Measurements from ENCODE around the gene ZNF776.
"Not testable (repeated sequence)": the region's sequence is repeated elsewhere in the genome, so short reads cannot be mapped to it uniquely, and the experiment has no call there.

ZNF776 gene

DNA sequence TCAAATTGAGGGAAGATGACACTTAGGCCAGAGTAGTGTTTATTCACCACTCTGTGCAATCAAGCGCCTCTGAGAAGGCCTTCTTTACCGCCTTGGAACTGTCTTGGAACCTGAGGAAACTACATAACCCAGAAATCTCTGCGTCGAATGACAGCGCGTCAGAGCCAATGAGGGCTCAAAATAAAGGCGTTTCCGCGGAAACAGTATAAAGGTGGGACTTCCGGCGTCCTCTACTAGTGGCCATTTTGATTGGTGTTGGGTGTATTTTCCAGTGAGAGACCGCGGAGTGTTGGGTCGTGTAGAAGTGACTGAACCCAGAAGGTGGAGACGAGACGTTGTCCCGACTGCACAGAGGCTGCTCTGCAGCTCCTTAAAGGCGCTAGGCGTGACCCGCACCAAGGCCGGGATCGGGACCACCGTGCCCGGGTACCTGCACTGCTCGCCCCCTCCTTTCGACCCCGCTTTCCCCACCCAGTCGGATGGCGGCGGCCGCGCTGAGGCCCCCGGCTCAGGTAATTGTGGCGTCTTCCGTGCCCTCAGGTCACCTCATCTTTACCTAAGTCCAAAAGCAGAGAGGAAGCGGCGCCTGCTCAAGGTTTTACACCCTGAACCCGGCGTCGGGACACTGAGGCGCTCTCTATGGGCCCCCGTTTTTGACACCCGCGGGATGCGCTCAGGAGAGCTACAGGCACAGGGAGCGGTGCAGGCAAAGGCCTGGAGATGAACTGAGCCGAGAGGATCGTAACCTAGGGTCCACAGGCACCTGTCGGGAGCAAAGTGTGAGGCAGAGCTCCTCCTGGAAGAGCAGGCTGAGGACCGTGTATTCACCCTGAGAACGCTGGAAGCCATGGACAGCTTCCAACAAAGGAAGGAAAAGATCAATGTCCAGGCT, at the start of gene ZNF776:
Gene ZNF776 (plus strand): TSS at position 236 of the 892 bp plus-strand sequence. CDS start 244 bp downstream, at position 480.
- DNase-seq, result peak; percentile 96

GRCh38 chr19:57701625-57702024, 45.0 kb upstream of the ZNF776 start:
- no peak for DNase-seq

GRCh38 chr19:57706346-57706745, 40.3 kb upstream of the ZNF776 start:
- DNase-seq, result no peak

GRCh38 chr19:57708641-57709361, 37.8 kb upstream of the ZNF776 start, which contains the start of gene ZNF154:
Gene ZNF154 (minus strand): TSS chr19:57709204. CDS start chr19:57708971, 233 bp downstream.
- no peak for DNase-seq

GRCh38 chr19:57709616-57710015, 37.0 kb upstream of the ZNF776 start:
- DNase-seq, result no peak

GRCh38 chr19:57712222-57712621, 34.4 kb upstream of the ZNF776 start:
- DNase-seq, result no peak

DNA sequence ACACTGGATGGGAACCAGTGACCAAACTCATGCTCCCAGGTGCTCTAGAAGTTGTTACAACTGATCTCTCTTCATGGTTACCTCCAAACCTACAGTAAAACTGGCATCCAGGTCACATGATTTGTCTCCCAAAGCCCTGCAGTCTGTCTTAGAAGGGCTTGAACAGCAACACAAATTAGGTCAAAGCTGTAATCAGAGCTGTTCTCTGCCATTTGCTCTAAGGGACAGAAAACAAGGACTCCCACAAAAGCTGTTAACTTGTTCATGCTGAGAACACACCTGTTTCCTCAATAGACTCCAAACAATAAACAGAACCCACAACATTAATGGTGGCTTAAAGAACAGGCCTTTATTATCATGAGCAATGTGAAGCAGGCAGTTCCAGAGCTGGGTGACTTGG, 27.2 kb upstream of the ZNF776 start:
- DNase-seq, result no peak

DNA sequence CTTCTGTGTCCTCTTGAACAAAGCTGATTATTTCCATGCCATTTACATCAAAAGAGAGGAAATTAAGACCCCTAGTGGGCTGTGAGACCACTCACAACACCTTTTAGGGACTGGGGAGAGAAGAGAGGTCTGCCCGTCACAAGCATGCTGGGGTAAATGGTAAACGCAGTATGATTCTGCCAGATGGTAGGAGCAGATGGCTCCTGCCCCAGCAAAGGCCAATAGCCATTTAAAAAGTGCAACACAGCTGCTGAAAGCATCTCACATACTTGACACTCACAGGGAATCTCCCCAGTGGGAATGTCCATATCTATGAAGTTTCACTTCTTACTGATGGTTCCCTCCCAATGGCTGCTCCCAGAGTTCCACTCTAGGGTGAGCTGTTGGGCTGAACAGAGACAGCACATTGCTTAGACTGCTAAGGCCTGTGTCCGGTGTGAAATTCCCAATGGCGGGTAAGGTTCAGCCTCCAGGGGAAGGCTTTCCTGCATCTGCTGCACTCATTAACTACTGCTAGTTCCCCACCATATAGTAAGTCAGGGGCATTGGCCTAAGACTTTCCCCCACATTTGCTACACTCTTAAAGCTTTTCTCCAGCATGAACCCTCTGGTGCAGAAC, 26.6 kb upstream of the ZNF776 start:
- DNase-seq, result no peak

- no peak for DNase-seq
Observed at GRCh38 chr19:57720878-57721277, 25.7 kb upstream of the ZNF776 start.

- DNase-seq, result not testable (repeated sequence)
Observed at GRCh38 chr19:57738320-57738719, 8.3 kb upstream of the ZNF776 start.

DNA sequence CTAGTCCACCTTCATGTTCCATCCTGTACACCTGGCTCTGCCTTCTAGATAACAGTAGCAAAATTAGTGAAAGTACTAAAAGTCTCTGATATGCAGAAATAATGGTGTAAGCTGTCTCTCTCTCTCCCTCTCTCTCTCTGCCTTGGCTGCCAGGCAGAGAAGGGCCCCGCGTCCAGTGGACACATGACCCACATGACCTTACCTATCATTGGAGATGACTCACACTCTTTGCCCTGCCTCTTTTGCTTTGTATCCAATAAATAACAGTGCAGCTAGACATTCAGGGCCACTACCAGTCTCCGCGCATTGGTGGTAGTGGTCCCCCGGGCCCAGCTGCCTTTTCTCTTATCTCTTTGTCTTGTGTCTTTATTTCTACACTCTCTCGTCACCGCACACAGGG, 7.8 kb upstream of the ZNF776 start:
- DNase-seq, result not testable (repeated sequence)

DNA sequence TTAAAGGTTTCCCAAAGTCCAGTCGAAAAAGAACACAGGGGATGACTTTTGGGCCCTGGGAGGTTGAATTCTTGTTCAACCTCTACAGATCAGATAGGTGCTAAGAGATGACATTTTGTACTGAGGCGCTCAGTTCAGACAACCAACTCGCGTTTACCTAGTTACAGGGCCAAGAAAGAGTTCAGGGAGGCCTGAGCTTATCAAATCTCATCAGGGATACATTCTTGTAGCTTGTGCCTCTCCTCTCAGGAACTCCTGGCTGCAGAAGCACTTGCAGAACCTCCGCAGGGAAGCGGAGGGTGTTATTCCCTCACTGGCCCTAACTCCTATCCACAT, 825 bp downstream of the ZNF776 start:
- no peak for DNase-seq

- no peak for DNase-seq
Observed at GRCh38 chr19:57748029-57748428, 1.4 kb downstream of the ZNF776 start.

DNA sequence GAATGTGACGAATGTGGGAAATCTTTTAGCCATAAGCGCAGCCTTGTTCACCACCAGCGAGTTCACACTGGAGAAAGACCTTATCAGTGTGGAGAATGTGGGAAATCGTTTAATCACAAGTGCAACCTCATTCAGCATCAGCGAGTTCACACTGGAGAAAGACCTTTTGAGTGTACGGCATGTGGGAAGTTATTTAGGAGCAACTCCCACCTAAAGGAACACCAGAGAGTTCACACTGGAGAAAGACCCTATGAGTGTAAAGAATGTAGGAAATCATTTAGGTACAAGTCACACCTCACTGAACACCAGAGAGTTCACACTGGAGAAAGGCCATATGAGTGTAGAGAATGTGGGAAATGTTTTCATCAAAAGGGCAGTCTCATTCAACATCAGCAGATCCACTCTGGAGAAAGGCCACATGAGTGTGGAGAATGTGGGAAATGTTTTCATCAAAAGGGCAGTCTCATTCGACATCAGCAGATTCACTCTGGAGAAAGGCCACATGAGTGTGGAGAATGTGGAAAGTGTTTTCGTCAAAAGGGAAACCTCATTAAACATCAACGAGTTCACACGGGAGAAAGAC, 7.6 kb downstream of the ZNF776 start:
- DNase-seq, result no peak

GRCh38 chr19:57755031-57755430, 8.4 kb downstream of the ZNF776 start:
- DNase-seq, result no peak

DNA sequence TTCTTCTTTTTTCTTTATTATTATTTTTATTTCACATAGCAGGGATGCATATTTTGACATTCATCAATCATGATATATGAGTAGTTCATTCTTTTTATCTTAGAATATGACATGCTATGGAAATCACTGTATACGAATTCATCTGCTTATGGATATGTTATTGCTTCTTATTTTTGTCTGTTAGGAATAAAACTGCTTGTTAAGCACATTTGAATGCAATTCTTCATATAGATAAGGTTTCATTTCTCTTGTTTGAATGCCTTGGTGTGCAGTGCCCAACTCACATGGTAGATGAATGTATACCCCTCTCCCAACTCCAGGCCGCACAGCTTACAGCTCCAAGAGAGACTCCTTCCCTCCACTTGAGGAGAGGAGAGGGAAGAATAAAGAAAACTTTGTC, 11.3 kb downstream of the ZNF776 start:
- DNase-seq, result no peak

- DNase-seq, result no peak
Observed at GRCh38 chr19:57759096-57759495, 12.5 kb downstream of the ZNF776 start.

DNA sequence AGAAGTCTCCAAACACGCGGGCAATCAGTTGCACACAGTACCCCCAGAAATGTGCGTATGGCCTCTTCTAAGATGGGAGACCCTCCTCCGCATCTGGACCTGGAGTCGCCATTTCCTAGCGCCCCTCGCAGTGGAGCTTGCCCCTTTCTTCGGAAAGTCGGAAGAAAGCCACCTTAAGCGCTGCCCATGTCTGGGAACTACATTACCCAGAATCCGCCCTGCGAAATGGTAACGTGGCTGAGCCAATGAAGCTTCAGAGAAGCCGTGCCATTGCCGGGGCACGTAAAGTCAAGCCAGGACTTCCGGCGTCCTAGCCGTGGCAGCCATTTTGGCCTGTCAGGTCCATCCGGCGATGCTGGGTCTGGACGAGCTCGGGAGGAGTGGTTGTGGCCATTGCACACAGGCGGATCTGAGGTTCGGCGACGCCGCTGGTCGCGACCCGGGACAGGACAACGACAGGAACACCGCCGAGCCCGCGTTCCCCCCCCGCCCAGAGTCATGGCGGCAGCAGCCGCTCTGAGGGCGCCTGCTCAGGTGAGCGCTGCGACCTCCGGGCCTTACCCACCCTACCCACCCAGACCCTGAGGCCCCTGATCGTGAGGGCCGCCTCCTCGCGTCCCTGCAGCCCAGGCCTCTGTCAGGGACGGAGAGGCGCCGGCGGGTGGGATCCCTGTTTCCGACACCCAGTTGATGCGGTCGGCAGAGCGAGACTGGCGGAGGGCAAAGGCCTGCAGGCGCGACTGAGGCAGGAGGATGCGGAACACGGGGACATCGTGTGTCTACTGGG, 22.9 kb downstream of the ZNF776 start, which contains the start of gene ZNF586:
Gene ZNF586 (plus strand): TSS at position 332 of the 787 bp plus-strand sequence. CDS start 167 bp downstream, at position 499.
- DNase-seq, result peak; percentile 88 to 92

DNA sequence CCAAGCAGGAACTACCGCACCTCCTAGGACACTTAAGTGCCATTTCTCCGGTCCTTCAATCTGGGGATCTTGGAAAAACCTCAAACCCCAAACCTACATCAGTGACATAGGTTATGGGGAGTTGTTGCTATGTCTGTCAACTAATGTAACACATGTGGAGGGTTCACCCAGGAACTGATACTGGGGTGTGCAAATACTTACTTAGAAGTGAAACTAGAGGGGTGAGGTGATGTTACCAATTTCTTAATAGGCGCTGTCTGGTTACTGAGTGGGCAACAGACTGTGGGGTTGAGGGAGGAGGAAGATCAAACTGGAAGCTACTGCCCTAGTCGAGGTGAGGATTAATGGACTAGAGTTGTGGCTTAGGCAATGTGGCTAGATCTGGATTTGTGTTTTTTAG, 24.8 kb downstream of the ZNF776 start:
- no peak for DNase-seq

DNA sequence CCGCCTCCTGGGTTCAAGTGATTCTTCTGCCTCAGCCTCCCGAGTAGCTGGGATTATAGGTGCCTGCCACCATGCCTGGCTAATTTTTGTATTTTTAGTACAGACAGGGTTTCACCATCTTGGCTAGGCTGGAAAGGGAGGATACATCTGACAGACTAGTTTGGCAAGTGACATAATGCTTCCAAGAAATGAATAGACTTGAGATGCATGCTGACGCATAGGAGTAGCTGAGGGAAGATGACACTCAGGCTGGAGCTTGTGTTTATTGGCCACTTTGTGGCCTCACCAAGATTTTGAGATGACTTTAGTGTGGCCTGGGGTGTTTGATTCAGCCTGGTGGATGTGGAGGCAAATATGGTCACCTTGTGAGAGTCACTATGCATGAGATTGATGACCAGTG, 26.9 kb downstream of the ZNF776 start:
- DNase-seq, result no peak

DNA sequence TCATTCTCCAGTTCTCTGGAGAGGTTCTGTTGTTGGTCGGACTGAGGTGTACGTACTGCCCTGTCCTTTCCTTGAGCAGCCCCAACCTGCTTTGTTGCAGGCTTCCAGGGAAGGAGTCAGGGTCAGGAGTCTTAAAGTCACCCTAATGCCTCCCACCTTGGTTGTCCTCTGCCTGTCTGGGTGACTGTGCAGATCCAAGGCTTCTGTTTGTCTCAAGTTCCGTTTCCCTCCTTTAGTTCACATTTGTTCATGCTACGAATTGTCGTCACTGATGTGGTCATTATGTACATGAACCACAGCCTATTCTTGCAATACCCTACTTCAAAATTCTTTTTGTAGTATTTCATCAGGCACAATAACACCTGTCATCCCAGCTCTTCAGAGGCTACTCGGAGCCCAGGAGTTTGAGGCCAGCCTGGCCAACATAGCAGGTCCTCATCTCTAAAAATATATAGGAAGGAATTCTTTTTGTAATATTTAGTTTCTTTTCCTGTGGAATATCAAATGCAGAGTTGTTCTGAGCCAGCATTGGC, 30.2 kb downstream of the ZNF776 start:
- DNase-seq, result no peak

DNA sequence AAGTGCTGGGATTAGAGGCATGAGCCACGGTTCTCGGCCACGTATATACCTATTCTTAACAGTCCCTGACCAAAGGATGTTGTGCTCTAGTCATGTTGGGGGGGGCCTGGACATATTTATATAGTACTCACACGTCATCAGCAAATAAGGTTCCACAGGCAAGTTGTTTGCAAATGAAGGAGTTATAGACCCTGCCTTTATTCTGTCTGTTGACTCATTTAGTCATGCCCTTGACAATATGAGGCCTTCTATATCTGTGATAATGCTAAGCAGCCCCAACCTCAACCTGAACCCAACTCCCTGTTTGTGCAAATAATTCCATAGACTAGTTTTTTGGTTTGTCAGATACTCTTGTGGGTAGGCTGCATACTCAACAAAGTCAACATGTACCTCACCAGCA, 31.7 kb downstream of the ZNF776 start:
- no peak for DNase-seq

All from Kasumi-1 (cell line).